Astrocyte of the spinal cord (primary cell): ENCODE results near the gene NRSN2.

Experiments used
- DNase-seq: peaks from one replicate; pipeline ENCODE4 v3.0.0; 2011; ENCODE audit warnings: low read depth, low spot score
- H3K4me3 ChIP-seq: 2 replicates; pipeline ENCODE4 v1.5.1; 2011; ENCODE audit warnings: low read depth, mild to moderate bottlenecking, low read length, moderate library complexity
- CTCF ChIP-seq: IDR thresholded peaks from 2 replicates; pipeline ENCODE4 v1.5.1; 2012; ENCODE audit warnings: low read depth, mild to moderate bottlenecking, low read length, inconsistent platforms
- in situ Hi-C: cut with HindIII; loops from 2 replicates; pipeline ENCODE4 v1.10.0; 2017; ENCODE audit warnings: low sequenced_read_pairs

The NRSN2 gene

GRCh38 chr20:356745-357144 is 9.8 kb downstream of the NRSN2 start:
- in situ Hi-C loops: no loop called here
- H3K4me3 ChIP-seq: no peak overlapping the region
- no peak for DNase-seq
- no peak for TF ChIP-seq CTCF

- DNase-seq: no peak
- in situ Hi-C loops: no loop called here
- TF ChIP-seq CTCF: no peak
- H3K4me3 ChIP-seq: no peak overlapping the region
These were observed 12.1 kb downstream of the NRSN2 start for GRCh38 chr20:358891-359555.

- in situ Hi-C loops: no loop called here
These were observed 14.7 kb downstream of the NRSN2 start for GRCh38 chr20:361561-361960.

GRCh38 chr20:362271-363254 is 15.7 kb downstream of the NRSN2 start:
- no peak overlapping the region for H3K4me3 ChIP-seq
- in situ Hi-C loops: no loop called here
- peak; percentile 76 for DNase-seq

More at GRCh38 chr20:361561-361960, 14.7 kb downstream of the NRSN2 start:
- no peak overlapping the region for H3K4me3 ChIP-seq
- DNase-seq: no peak
- no peak for TF ChIP-seq CTCF

GRCh38 chr20:363319-364078 is 16.6 kb downstream of the NRSN2 start:
- H3K4me3 ChIP-seq: no peak overlapping the region
- no peak for TF ChIP-seq CTCF
- in situ Hi-C loops: no loop called here
- DNase-seq: no peak

More at GRCh38 chr20:362271-363254, 15.7 kb downstream of the NRSN2 start:
- TF ChIP-seq CTCF: peak; percentile 20
